Esophagus squamous epithelium (tissue), 4 donors: ENCODE data around the gene GP1BB.

ENCODE experiments used
- POLR2A ChIP-seq, 4 donors: fragments of 450-650 bp; IDR thresholded peaks; one replicate each; pipeline ENCODE4 v1.6.1; 2017; ENCODE audit warnings: antibody characterized with exemption in 4 of 4, mild to moderate bottlenecking in 4 of 4, moderate library complexity in 3 of 4
- TF ChIP-seq, protein P1 (sequence below), 6 experiments: fragments of 450-650 bp in 4 of 6; fragments of 200-600 bp in 2 of 6; sonication (generic) in 2 of 6; IDR thresholded peaks; one replicate each; pipeline ENCODE4 v1.5.1; 2016 to 2019; ENCODE audit warnings: antibody characterized with exemption in 6 of 6, mild to moderate bottlenecking in 4 of 6, moderate library complexity in 4 of 6

GRCh38 chr22:19769393-19769715, 46.0 kb downstream of the GP1BB start:
- TF ChIP-seq, protein P1, sequence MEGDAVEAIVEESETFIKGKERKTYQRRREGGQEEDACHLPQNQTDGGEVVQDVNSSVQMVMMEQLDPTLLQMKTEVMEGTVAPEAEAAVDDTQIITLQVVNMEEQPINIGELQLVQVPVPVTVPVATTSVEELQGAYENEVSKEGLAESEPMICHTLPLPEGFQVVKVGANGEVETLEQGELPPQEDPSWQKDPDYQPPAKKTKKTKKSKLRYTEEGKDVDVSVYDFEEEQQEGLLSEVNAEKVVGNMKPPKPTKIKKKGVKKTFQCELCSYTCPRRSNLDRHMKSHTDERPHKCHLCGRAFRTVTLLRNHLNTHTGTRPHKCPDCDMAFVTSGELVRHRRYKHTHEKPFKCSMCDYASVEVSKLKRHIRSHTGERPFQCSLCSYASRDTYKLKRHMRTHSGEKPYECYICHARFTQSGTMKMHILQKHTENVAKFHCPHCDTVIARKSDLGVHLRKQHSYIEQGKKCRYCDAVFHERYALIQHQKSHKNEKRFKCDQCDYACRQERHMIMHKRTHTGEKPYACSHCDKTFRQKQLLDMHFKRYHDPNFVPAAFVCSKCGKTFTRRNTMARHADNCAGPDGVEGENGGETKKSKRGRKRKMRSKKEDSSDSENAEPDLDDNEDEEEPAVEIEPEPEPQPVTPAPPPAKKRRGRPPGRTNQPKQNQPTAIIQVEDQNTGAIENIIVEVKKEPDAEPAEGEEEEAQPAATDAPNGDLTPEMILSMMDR (IDR thresholded peaks at IDR 0.05): no peak
- no peak for TF ChIP-seq POLR2A (IDR thresholded peaks at IDR 0.05)
